GM23338 (cell line): ENCODE data around the gene VTCN1. TPM values are rescaled to one million over a fixed set of nuclear protein-coding genes. Genes with fewer than 3 reads are reported as not detected.

Experiments used
- ATAC-seq: fragments of 200-7000 bp; cut with Tn5 transposase; 3 replicates; pipeline ENCODE4 v1.9.1; 2020
- DNase-seq: peaks from one replicate; pipeline ENCODE4 v3.0.0-alpha.2; 2015; ENCODE audit warnings: low spot score
- H2AFZ ChIP-seq: fragments of 200-600 bp; sonication (generic); 2 replicates; pipeline ENCODE4 v1.8.0; 2016; ENCODE audit warnings: antibody characterized with exemption, mild to moderate bottlenecking, moderate library complexity
- H3F3A ChIP-seq: fragments of 200-600 bp; sonication (generic); replicated peaks from 2 replicates; pipeline ENCODE4 v1.8.0; 2017; ENCODE audit warnings: antibody characterized with exemption, mixed run types, low read depth
- H3K27ac ChIP-seq: fragments of 200-600 bp; sonication (generic); 2 replicates; pipeline ENCODE4 v1.6.1; 2016; ENCODE audit warnings: low read depth
- H3K27me3 ChIP-seq: fragments of 200-600 bp; sonication (generic); 2 replicates; pipeline ENCODE4 v1.8.0; 2016; ENCODE audit warnings: mild to moderate bottlenecking, mixed run types, moderate library complexity; ENCODE audit not compliant: insufficient read depth
- H3K36me3 ChIP-seq: fragments of 200-600 bp; sonication (generic); 2 replicates; pipeline ENCODE4 v1.8.0; 2016; ENCODE audit warnings: mild to moderate bottlenecking; ENCODE audit not compliant: insufficient read depth
- H3K4me1 ChIP-seq: fragments of 200-600 bp; sonication (generic); 2 replicates; pipeline ENCODE4 v1.8.0; 2016; ENCODE audit warnings: mild to moderate bottlenecking, moderate library complexity; ENCODE audit not compliant: insufficient read depth
- H3K4me2 ChIP-seq: fragments of 200-600 bp; sonication (generic); 2 replicates; pipeline ENCODE4 v1.7.1; 2017; ENCODE audit warnings: mixed run types
- H3K4me3 ChIP-seq: fragments of 200-600 bp; sonication (generic); 2 replicates; pipeline ENCODE4 v1.6.1; 2016; ENCODE audit warnings: mixed run types
- H3K79me2 ChIP-seq: fragments of 200-600 bp; sonication (generic); replicated peaks from 2 replicates; pipeline ENCODE4 v1.8.0; 2017; ENCODE audit warnings: mild to moderate bottlenecking; ENCODE audit not compliant: insufficient read depth
- H3K9me2 ChIP-seq: fragments of 200-600 bp; sonication (generic); 2 replicates; pipeline ENCODE4 v1.8.0; 2017; ENCODE audit not compliant: insufficient read depth
- H4K20me1 ChIP-seq: fragments of 200-600 bp; sonication (generic); replicated peaks from 2 replicates; pipeline ENCODE4 v1.8.0; 2017; ENCODE audit warnings: mild to moderate bottlenecking; ENCODE audit not compliant: insufficient read depth
- H3K27ac Mint-ChIP-seq: 2 replicates; pipeline ENCODE4 v1.8.0; 2020; ENCODE audit warnings: inconsistent platforms, mild to moderate bottlenecking, moderate library complexity, mixed read lengths
- H3K27me3 Mint-ChIP-seq: 3 replicates; pipeline ENCODE4 v1.8.0; 2022; ENCODE audit warnings: low read depth, mild to moderate bottlenecking, moderate library complexity, mixed read lengths, inconsistent platforms; ENCODE audit not compliant: insufficient read depth, poor library complexity
- H3K36me3 Mint-ChIP-seq: 3 replicates; pipeline ENCODE4 v1.8.0; 2021; ENCODE audit warnings: low read depth, mild to moderate bottlenecking, inconsistent platforms, moderate library complexity, mixed read lengths
- H3K4me1 Mint-ChIP-seq: 3 replicates; pipeline ENCODE4 v1.8.0; 2020; ENCODE audit warnings: mild to moderate bottlenecking, inconsistent platforms, mixed read lengths
- H3K4me3 Mint-ChIP-seq: 3 replicates; pipeline ENCODE4 v1.8.0; 2021; ENCODE audit warnings: moderate library complexity, mild to moderate bottlenecking, inconsistent platforms, mixed read lengths
- H3K9me3 Mint-ChIP-seq: 3 replicates; pipeline ENCODE4 v1.8.0; 2020; ENCODE audit warnings: moderate library complexity, mild to moderate bottlenecking, inconsistent platforms, mixed read lengths
- CREB1 ChIP-seq: fragments of 250-450 bp; sonication (Bioruptor Pico); IDR thresholded peaks from 2 replicates; pipeline ENCODE4 v1.5.0; 2020; ENCODE audit warnings: low read depth, mild to moderate bottlenecking, moderate library complexity
- EZH2 ChIP-seq: fragments of 200-600 bp; sonication (generic); IDR thresholded peaks from one replicate; pipeline ENCODE4 v1.8.0; 2017; ENCODE audit warnings: antibody characterized with exemption, mild to moderate bottlenecking, low read depth; ENCODE audit not compliant: unreplicated experiment
- JUNB ChIP-seq: IDR thresholded peaks from one replicate; pipeline ENCODE4 v1.6.1; 2016; ENCODE audit warnings: antibody characterized with exemption; ENCODE audit not compliant: unreplicated experiment
- ZNF331 ChIP-seq: fragments of 250-450 bp; sonication (Bioruptor Pico); IDR thresholded peaks from 2 replicates; pipeline ENCODE4 v1.5.0; 2020; ENCODE audit warnings: low read depth, mild to moderate bottlenecking, moderate library complexity
- ZNF462 ChIP-seq: fragments of 250-450 bp; sonication (Bioruptor Pico); IDR thresholded peaks from 2 replicates; pipeline ENCODE4 v1.5.0; 2020; ENCODE audit warnings: mild to moderate bottlenecking, moderate library complexity
- polyA plus RNA-seq: library from polyadenylated mRNA; unstranded; fragments of >200 nt; fragmentation: Nextera tagmentation; extraction: Ambion mirVana; gene quantifications from 2 replicates; pipeline ENCODE4 v1.2.1, GENCODE V29; 2016
- total RNA-seq: library from RNA; depleted of rRNA; stranded (reverse); fragments of >200 nt; shearing (Covaris generic); gene quantifications from 2 replicates; pipeline ENCODE4 v1.2.3, GENCODE V29; 2014

VTCN1 gene
- total and polyA plus RNA-seq, 2 experiments from 2014 or later, result not detected

- H3K4me1 Mint-ChIP-seq, result 0 out of 3 replicates have a peak, but pooled peaks cover 3% of the 10 kb centered on the region
- Histone ChIP-seq H3K4me1 (no peaks in the 10 kb centered on the region), H3K9me2 (no peaks in the 10 kb centered on the region; the same call in 1 of the 2 replicates), H3F3A (no peaks in the 10 kb centered on the region), H3K27ac (no peak overlapping the region), H3K4me3 (no peak overlapping the region), H4K20me1 (no peaks in the 10 kb centered on the region), H3K36me3 (no peaks in the 10 kb centered on the region), H3K4me2 (no peak overlapping the region), H2AFZ (no peak overlapping the region), H3K79me2 (no peaks in the 10 kb centered on the region), H3K27me3 (no peaks in the 10 kb centered on the region)
- H3K27ac Mint-ChIP-seq, result no peak overlapping the region
- H3K27me3 Mint-ChIP-seq, result peaks cover 2% of the 10 kb centered on the region
- ATAC-seq, result no peak
- no peak for DNase-seq
- peaks cover 6% of the 10 kb centered on the region; the same call in 1 of the 3 replicates for H3K9me3 Mint-ChIP-seq
- H3K4me3 Mint-ChIP-seq, result no peak overlapping the region
- no peak for TF ChIP-seq JUNB
- TF ChIP-seq CREB1 (CRISPR knock-in tag), result no peak
- no peak for TF ChIP-seq ZNF331 (CRISPR knock-in tag)
- TF ChIP-seq ZNF462 (CRISPR knock-in tag), result no peak
- TF ChIP-seq EZH2, result no peak
- H3K36me3 Mint-ChIP-seq, result no peaks in the 10 kb centered on the region
Measured at GRCh38 chr1:117188816-117189437, 21.8 kb downstream of the VTCN1 start.
